ENCODE results near the gene TRDN. TPM values are rescaled to one million over a fixed set of nuclear protein-coding genes. Genes with fewer than 3 reads are reported as not detected.
"Not testable (repeated sequence)": the region's sequence is repeated elsewhere in the genome, so short reads cannot be mapped to it uniquely, and the experiment has no call there.

The TRDN gene
- total RNA-seq, 1 donor from 2014 or later, result 0.12 TPM

- no peaks in the 10 kb centered on the region for H3K9me3 Mint-ChIP-seq (ENCODE audit: low read depth)
- DNase-seq (ENCODE audit: low spot score, unreplicated experiment), result no peak
- H3K36me3 Mint-ChIP-seq (ENCODE audit: insufficient read depth), result no peaks in the 10 kb centered on the region
- no peaks in the 10 kb centered on the region for H3K4me1 Mint-ChIP-seq (ENCODE audit: low read depth)
- TF ChIP-seq, protein P1, sequence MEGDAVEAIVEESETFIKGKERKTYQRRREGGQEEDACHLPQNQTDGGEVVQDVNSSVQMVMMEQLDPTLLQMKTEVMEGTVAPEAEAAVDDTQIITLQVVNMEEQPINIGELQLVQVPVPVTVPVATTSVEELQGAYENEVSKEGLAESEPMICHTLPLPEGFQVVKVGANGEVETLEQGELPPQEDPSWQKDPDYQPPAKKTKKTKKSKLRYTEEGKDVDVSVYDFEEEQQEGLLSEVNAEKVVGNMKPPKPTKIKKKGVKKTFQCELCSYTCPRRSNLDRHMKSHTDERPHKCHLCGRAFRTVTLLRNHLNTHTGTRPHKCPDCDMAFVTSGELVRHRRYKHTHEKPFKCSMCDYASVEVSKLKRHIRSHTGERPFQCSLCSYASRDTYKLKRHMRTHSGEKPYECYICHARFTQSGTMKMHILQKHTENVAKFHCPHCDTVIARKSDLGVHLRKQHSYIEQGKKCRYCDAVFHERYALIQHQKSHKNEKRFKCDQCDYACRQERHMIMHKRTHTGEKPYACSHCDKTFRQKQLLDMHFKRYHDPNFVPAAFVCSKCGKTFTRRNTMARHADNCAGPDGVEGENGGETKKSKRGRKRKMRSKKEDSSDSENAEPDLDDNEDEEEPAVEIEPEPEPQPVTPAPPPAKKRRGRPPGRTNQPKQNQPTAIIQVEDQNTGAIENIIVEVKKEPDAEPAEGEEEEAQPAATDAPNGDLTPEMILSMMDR (IDR thresholded peaks at IDR 0.05; ENCODE audit: unreplicated experiment), result no peak
- no peak overlapping the region for H3K27ac Mint-ChIP-seq
- no peak overlapping the region for H3K4me3 Mint-ChIP-seq (ENCODE audit: low read depth)
- no peaks in the 10 kb centered on the region for H3K27me3 Mint-ChIP-seq
Observed at GRCh38 chr6:123497025-123497424, 139.7 kb downstream of the TRDN start.

DNA sequence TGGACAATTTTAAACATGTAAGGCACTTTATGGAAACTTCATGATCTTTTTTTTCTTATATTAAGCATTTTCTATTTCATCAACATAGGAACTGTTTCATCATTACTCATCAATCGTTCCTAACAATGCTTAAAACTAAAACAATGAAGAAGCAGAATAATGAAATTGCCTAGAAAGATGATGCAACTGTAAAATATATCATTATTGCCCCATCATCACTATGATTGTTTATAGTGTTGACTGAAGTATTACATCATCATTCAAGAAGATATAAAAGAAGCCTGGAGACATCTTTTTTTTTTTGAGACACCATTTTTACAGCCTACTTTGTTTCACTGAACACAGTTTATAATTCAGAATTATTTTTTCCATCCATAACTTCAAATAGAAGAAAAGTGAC lies 147.2 kb downstream of the TRDN start:
- Mint-ChIP-seq H3K4me1 (ENCODE audit: low read depth) (no peaks in the 10 kb centered on the region), H3K27me3 (peaks cover 3% of the 10 kb centered on the region), H3K36me3 (ENCODE audit: insufficient read depth) (no peaks in the 10 kb centered on the region), H3K4me3 (ENCODE audit: low read depth) (no peak overlapping the region), H3K27ac (no peak overlapping the region), H3K9me3 (ENCODE audit: low read depth) (no peaks in the 10 kb centered on the region)
- DNase-seq (ENCODE audit: low spot score, unreplicated experiment), result no peak
- TF ChIP-seq, protein P1 (IDR thresholded peaks at IDR 0.05; ENCODE audit: unreplicated experiment), result no peak

GRCh38 chr6:123480986-123481385 lies 155.8 kb downstream of the TRDN start:
- H3K27me3 Mint-ChIP-seq, result peaks cover 3% of the 10 kb centered on the region
- TF ChIP-seq, protein P1 (IDR thresholded peaks at IDR 0.05; ENCODE audit: unreplicated experiment), result no peak
- no peaks in the 10 kb centered on the region for H3K9me3 Mint-ChIP-seq (ENCODE audit: low read depth)
- H3K4me3 Mint-ChIP-seq (ENCODE audit: low read depth), result no peak overlapping the region
- H3K27ac Mint-ChIP-seq, result peak overlapping the region; percentile 64
- H3K36me3 Mint-ChIP-seq (ENCODE audit: insufficient read depth), result no peaks in the 10 kb centered on the region
- peaks cover 13% of the 10 kb centered on the region for H3K4me1 Mint-ChIP-seq (ENCODE audit: low read depth)
- DNase-seq (ENCODE audit: low spot score, unreplicated experiment), result no peak

GRCh38 chr6:123472025-123472702 lies 164.6 kb downstream of the TRDN start:
- DNase-seq (ENCODE audit: low spot score, unreplicated experiment); H3K4me1 Mint-ChIP-seq (ENCODE audit: low read depth); H3K4me3 Mint-ChIP-seq (ENCODE audit: low read depth); H3K27ac Mint-ChIP-seq; H3K27me3 Mint-ChIP-seq; H3K36me3 Mint-ChIP-seq (ENCODE audit: insufficient read depth); H3K9me3 Mint-ChIP-seq (ENCODE audit: low read depth): not testable (repeated sequence)

- Mint-ChIP-seq H3K27ac (no peak overlapping the region), H3K9me3 (ENCODE audit: low read depth) (peaks cover 2% of the 10 kb centered on the region), H3K4me3 (ENCODE audit: low read depth) (no peak overlapping the region), H3K27me3 (peaks cover 2% of the 10 kb centered on the region), H3K4me1 (ENCODE audit: low read depth) (peaks cover 2% of the 10 kb centered on the region), H3K36me3 (ENCODE audit: insufficient read depth) (peaks cover 1% of the 10 kb centered on the region)
- TF ChIP-seq, protein P1 (IDR thresholded peaks at IDR 0.05; ENCODE audit: unreplicated experiment), result no peak
- no peak for DNase-seq (ENCODE audit: low spot score, unreplicated experiment)
Observed at GRCh38 chr6:123467392-123467791, 169.4 kb downstream of the TRDN start.

GRCh38 chr6:123462152-123462551 lies 174.6 kb downstream of the TRDN start:
- TF ChIP-seq, protein P1 (IDR thresholded peaks at IDR 0.05; ENCODE audit: unreplicated experiment), result no peak
- DNase-seq (ENCODE audit: low spot score, unreplicated experiment), result no peak
- Mint-ChIP-seq H3K27me3 (no peaks in the 10 kb centered on the region), H3K4me3 (ENCODE audit: low read depth) (no peak overlapping the region), H3K4me1 (ENCODE audit: low read depth) (peaks cover 2% of the 10 kb centered on the region), H3K9me3 (ENCODE audit: low read depth) (no peaks in the 10 kb centered on the region), H3K36me3 (ENCODE audit: insufficient read depth) (no peaks in the 10 kb centered on the region), H3K27ac (no peak overlapping the region)
